Activated B cell treated with CpG ODN at 0.5 μM for 24 hours (primary cell): ENCODE measurements around the gene ARHGEF19. TPM values are rescaled to one million over a fixed set of nuclear protein-coding genes. Genes with fewer than 3 reads are reported as not detected.

Source experiments
- ATAC-seq: fragments of 200-7000 bp; cut with Tn5 transposase; one replicate; pipeline ENCODE4 v1.10.0; 2021; ENCODE audit warnings: low read depth, mild to moderate bottlenecking, moderate library complexity
- CTCF ChIA-PET: fragments of 350-600 bp; sonication (Branson Sonifier 250); formaldehyde crosslinking; loops from one replicate; lab custom pipeline; 2021; ENCODE audit warnings: antibody characterized with exemption; lab: Charles Lee
- POLR2A ChIA-PET: fragments of 350-600 bp; sonication (Branson Sonifier 250); formaldehyde crosslinking; loops from one replicate; lab custom pipeline; 2021; ENCODE audit warnings: antibody characterized with exemption; lab: Charles Lee
- DNase-seq: peaks from one replicate; pipeline ENCODE4 v3.0.0; 2022
- H3K27ac Mint-ChIP-seq: one replicate; pipeline ENCODE4 v1.8.0; 2020; ENCODE audit warnings: mixed read lengths
- H3K27me3 Mint-ChIP-seq: one replicate; pipeline ENCODE4 v1.8.0; 2021; ENCODE audit warnings: mixed read lengths
- H3K36me3 Mint-ChIP-seq: one replicate; pipeline ENCODE4 v1.8.0; 2021; ENCODE audit warnings: low read depth, mixed read lengths
- H3K4me1 Mint-ChIP-seq: one replicate; pipeline ENCODE4 v1.8.0; 2021; ENCODE audit warnings: mixed read lengths
- H3K4me3 Mint-ChIP-seq: one replicate; pipeline ENCODE4 v1.8.0; 2020; ENCODE audit warnings: mild to moderate bottlenecking, mixed read lengths
- H3K9me3 Mint-ChIP-seq: one replicate; pipeline ENCODE4 v1.8.0; 2020; ENCODE audit warnings: mixed read lengths
- CTCF ChIP-seq: fragments of 200-600 bp; IDR thresholded peaks from one replicate; pipeline ENCODE4 v1.8.0; 2022; ENCODE audit warnings: antibody characterized with exemption, mild to moderate bottlenecking
- intact Hi-C: fragments of 100-400 bp; cut with micrococcal nuclease; formaldehyde crosslinking; loops from one replicate; pipeline ENCODE4 v1.15.1; 2024
- total RNA-seq: library from RNA; stranded (reverse); gene quantifications from 2 replicates; pipeline ENCODE4 v1.2.3, GENCODE V29; 2022

ARHGEF19 gene
- total RNA-seq, 1 donor from 2014 or later, result 7.7 TPM

GRCh38 chr1:16256478-16256877, 44.0 kb upstream of the ARHGEF19 start:
- ATAC-seq (no peak), DNase-seq (no peak)
- POLR2A ChIA-PET, result no interaction called here
- H3K4me1 Mint-ChIP-seq, result no peaks in the 10 kb centered on the region
- H3K36me3 Mint-ChIP-seq, result peaks cover 53% of the 10 kb centered on the region
- H3K27ac Mint-ChIP-seq, result no peak overlapping the region
- H3K27me3 Mint-ChIP-seq, result no peaks in the 10 kb centered on the region
- intact Hi-C loops, result no loop called here
- TF ChIP-seq CTCF, result no peak
- no peaks in the 10 kb centered on the region for H3K9me3 Mint-ChIP-seq
- CTCF ChIA-PET, result no interaction called here
- H3K4me3 Mint-ChIP-seq, result no peak overlapping the region

- Mint-ChIP-seq H3K4me1 (peaks cover 8% of the 10 kb centered on the region), H3K27me3 (no peaks in the 10 kb centered on the region), H3K9me3 (no peaks in the 10 kb centered on the region), H3K36me3 (peaks cover 68% of the 10 kb centered on the region), H3K4me3 (no peak overlapping the region), H3K27ac (no peak overlapping the region)
- DNase-seq (no peak), ATAC-seq (no peak)
- POLR2A ChIA-PET, result interaction anchor here (0.9 kb wide), 1 partner anchor 101 kb away, joined by 4 read pairs; no protein-coding TSS in a partner anchor
- CTCF ChIA-PET, result no interaction called here
- intact Hi-C loops, result no loop called here
- TF ChIP-seq CTCF, result no peak
Measured at GRCh38 chr1:16254263-16254928, 41.9 kb upstream of the ARHGEF19 start.

- ATAC-seq, result no peak
- no peak for TF ChIP-seq CTCF
- peaks cover 18% of the 10 kb centered on the region for H3K4me1 Mint-ChIP-seq
- no peaks in the 10 kb centered on the region for H3K27me3 Mint-ChIP-seq
- no peak overlapping the region for H3K4me3 Mint-ChIP-seq
- peaks cover 66% of the 10 kb centered on the region for H3K36me3 Mint-ChIP-seq
- CTCF ChIA-PET, result no interaction called here
- no peak for DNase-seq
- no peak overlapping the region for H3K27ac Mint-ChIP-seq
- intact Hi-C loops, result no loop called here
- H3K9me3 Mint-ChIP-seq, result no peaks in the 10 kb centered on the region
- POLR2A ChIA-PET, result no interaction called here
Measured at GRCh38 chr1:16253332-16253922, 41.0 kb upstream of the ARHGEF19 start.

GRCh38 chr1:16252912-16253311, 40.5 kb upstream of the ARHGEF19 start:
- ATAC-seq (no peak), DNase-seq (no peak)
- Mint-ChIP-seq H3K4me3 (no peak overlapping the region), H3K27me3 (no peaks in the 10 kb centered on the region), H3K9me3 (no peaks in the 10 kb centered on the region), H3K36me3 (peaks cover 66% of the 10 kb centered on the region), H3K27ac (no peak overlapping the region), H3K4me1 (peaks cover 19% of the 10 kb centered on the region)
- ChIA-PET POLR2A (no interaction called here), CTCF (no interaction called here)
- TF ChIP-seq CTCF, result no peak
- intact Hi-C loops, result no loop called here

- no peak overlapping the region for H3K4me3 Mint-ChIP-seq
- peaks cover 21% of the 10 kb centered on the region for H3K4me1 Mint-ChIP-seq
- ChIA-PET POLR2A (no interaction called here), CTCF (no interaction called here)
- no peak overlapping the region for H3K27ac Mint-ChIP-seq
- no peak for DNase-seq
- no peak for TF ChIP-seq CTCF
- peaks cover 73% of the 10 kb centered on the region for H3K36me3 Mint-ChIP-seq
- ATAC-seq, result no peak
- no peaks in the 10 kb centered on the region for H3K27me3 Mint-ChIP-seq
- intact Hi-C loops, result no loop called here
- no peaks in the 10 kb centered on the region for H3K9me3 Mint-ChIP-seq
Measured at GRCh38 chr1:16251381-16251780, 38.9 kb upstream of the ARHGEF19 start.
